ENCODE data around the gene MYLK2. TPM values are rescaled to one million over a fixed set of nuclear protein-coding genes. Genes with fewer than 3 reads are reported as not detected.

Gene MYLK2
- total RNA-seq, 4 donors from 2014 or later, result 0.27 to 0.54 (median 0.31) TPM; not detected in 1

DNA sequence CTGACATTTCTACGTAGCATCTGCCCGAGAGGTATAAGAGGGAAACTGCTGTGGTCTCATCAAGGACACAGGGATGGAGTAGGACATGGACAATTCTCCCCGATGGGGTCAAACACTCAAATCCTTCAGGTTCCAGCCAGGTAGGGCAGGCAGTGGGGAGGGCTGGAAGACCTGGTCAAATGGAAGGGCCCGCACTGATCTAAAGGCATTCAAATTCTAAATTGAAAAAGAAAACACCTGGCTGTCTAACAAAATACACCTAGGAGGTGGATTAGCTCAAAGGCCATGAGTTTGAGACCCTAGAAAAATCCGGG, 43.0 kb downstream of the MYLK2 start:
- H3K27me3 ChIP-seq, result peaks cover 23% of the 10 kb centered on the region
- no peak overlapping the region for H3K27ac ChIP-seq
- no peaks in the 10 kb centered on the region for H3K36me3 ChIP-seq
- no peaks in the 10 kb centered on the region for H3K9me3 ChIP-seq
- 75 to 83% methylated on average over 2 to 3 of the region's 5 CpGs for WGBS, 2 donors (ENCODE audit: low coverage in 1 of 2)
- H3K4me3 ChIP-seq, result no peak overlapping the region
- TF ChIP-seq POLR2AphosphoS5 (IDR thresholded peaks at IDR 0.05), result no peak
- TF ChIP-seq EP300 (IDR thresholded peaks at IDR 0.05), result no peak
- no peak for TF ChIP-seq POLR2A (IDR thresholded peaks at IDR 0.05)
- TF ChIP-seq, protein P1, sequence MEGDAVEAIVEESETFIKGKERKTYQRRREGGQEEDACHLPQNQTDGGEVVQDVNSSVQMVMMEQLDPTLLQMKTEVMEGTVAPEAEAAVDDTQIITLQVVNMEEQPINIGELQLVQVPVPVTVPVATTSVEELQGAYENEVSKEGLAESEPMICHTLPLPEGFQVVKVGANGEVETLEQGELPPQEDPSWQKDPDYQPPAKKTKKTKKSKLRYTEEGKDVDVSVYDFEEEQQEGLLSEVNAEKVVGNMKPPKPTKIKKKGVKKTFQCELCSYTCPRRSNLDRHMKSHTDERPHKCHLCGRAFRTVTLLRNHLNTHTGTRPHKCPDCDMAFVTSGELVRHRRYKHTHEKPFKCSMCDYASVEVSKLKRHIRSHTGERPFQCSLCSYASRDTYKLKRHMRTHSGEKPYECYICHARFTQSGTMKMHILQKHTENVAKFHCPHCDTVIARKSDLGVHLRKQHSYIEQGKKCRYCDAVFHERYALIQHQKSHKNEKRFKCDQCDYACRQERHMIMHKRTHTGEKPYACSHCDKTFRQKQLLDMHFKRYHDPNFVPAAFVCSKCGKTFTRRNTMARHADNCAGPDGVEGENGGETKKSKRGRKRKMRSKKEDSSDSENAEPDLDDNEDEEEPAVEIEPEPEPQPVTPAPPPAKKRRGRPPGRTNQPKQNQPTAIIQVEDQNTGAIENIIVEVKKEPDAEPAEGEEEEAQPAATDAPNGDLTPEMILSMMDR (IDR thresholded peaks at IDR 0.05), result no peak
- peaks cover 0 to 25% (median 13%) of the 10 kb centered on the region in 3 donors for H3K4me1 ChIP-seq
- no peak for ATAC-seq

DNA sequence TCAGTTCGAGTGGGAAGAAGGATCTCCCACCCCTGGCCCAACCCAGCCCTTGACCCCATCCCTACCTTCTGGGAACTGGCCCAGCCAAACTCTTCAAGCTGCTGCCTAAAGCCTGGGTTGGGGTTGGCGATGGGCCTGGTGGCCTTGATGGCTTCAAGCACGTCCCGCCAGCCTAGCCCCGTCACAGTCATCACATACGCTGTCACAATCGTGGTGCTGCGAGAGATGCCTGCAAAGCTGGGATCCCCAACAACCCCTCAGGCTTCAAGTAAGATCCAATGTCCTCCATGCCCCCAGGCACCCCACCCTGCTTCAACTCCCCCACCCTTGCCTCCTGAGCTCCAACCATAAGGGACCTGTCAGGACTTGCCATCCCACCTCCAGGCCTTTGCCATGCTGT, 43.4 kb downstream of the MYLK2 start:
- Histone ChIP-seq H3K27ac (no peak overlapping the region), H3K4me1 (peaks cover 0 to 25% (median 13%) of the 10 kb centered on the region in 3 donors), H3K27me3 (peaks cover 19% of the 10 kb centered on the region), H3K36me3 (no peaks in the 10 kb centered on the region), H3K4me3 (no peak overlapping the region), H3K9me3 (no peaks in the 10 kb centered on the region)
- 63 to 91% methylated on average over 1 to 6 of the region's 8 CpGs for WGBS, 2 donors (ENCODE audit: low coverage in 1 of 2)
- no peak for ATAC-seq
- TF ChIP-seq POLR2AphosphoS5 (IDR thresholded peaks at IDR 0.05) (no peak), POLR2A (IDR thresholded peaks at IDR 0.05) (no peak)
- TF ChIP-seq, protein P1 (IDR thresholded peaks at IDR 0.05), result no peak

DNA sequence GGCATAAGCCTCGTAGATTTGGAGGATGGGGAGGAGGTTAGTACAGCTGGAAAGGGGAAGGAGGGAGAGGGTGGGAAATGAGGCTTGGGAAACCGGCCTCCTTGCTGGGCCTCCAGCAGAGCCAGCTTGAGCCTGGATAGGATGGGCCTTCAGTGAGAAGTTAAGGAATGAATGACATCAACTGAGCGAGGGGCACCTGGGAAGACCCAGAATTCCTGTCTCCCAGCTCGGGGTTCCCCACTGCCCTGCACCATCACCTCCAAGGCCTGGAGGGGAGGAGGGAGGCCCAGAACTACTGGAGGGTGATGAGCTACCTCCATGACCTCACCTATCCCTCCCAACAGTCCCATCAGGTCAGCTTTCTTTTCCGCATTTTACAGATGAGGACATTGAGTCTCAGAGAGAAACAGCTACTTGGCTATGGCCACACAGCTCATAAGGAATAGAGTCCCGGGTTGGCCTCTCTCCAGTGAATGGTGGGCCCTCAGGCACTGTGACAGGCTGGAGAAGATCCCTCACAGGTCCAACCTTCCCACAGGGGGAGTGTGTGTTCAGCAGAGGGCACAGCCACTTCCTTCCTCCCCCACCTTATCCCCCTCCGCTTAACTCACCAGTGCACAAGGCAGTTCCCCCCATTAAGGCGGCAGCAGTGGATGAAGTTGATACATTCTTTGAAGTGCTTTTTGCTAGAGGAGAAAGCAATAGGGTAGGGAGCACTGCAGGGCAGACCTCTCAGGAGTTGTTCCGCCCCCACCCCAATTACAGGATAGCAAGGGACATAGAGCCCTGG, 44.3 kb downstream of the MYLK2 start:
- H3K27ac ChIP-seq, result no peak overlapping the region
- no peaks in the 10 kb centered on the region for H3K9me3 ChIP-seq
- no peak for ATAC-seq
- H3K27me3 ChIP-seq, result peaks cover 10% of the 10 kb centered on the region
- TF ChIP-seq, protein P1 (IDR thresholded peaks at IDR 0.05), result no peak
- no peak for TF ChIP-seq POLR2AphosphoS5 (IDR thresholded peaks at IDR 0.05)
- TF ChIP-seq EP300 (IDR thresholded peaks at IDR 0.05), result no peak
- TF ChIP-seq POLR2A (IDR thresholded peaks at IDR 0.05), result no peak
- WGBS, 2 donors (ENCODE audit: low coverage in 1 of 2), result 95% methylated on average over 3 to 4 of the region's 9 CpGs
- H3K4me1 ChIP-seq, result peaks cover 0 to 25% (median 13%) of the 10 kb centered on the region in 3 donors
- no peaks in the 10 kb centered on the region for H3K36me3 ChIP-seq
- H3K4me3 ChIP-seq, result no peak overlapping the region

DNA sequence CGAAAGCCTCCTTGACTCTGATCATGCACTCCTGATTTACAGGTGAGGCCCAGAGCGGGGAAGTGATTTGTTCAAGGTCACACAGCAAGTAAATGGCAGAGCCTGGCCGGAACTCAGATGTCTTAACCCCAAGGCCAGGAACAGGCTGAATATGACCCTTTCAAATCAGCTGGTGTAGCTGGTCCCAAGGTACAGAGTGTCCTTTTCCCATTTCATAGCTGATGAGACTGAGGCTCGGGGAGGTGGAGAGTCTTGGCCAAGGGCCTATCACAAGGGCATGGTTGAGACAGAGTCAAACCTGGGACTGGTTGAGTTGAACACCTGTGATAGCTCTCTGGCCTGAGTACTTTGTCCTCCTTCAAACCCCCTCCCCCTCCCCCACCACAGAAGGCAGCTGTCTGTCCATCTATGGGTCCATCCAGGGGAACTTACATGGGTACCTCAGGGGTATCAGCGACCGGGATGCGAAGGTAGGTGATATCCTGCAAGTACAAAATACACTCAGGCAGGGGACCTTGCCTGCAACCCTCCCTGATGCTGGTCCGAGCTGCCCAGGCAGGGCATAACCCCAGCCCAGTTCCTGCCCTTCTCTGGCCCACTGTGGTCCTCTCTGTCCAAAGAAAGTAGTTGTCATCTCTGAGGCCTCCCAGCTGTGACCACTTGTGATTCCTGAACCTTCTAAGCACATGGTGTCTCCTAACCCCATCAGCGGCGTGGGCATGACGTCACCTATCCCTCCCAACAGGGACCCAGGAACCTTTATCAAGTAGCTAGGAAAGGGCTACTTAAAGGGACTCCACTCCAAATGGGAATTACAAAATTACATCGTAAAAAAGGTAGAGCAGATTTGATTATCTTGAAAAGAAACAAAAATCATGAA, 45.6 kb downstream of the MYLK2 start:
- H3K27ac ChIP-seq, result no peak overlapping the region
- WGBS, 2 donors (ENCODE audit: low coverage in 1 of 2), result 70 to 98% methylated on average over 2 to 4 of the region's 12 CpGs

More for the DNA sequence above, 45.6 kb downstream of the MYLK2 start:
- no peak for ATAC-seq
- no peak overlapping the region for H3K4me3 ChIP-seq
- no peaks in the 10 kb centered on the region for H3K36me3 ChIP-seq
- H3K27me3 ChIP-seq, result peaks cover 9% of the 10 kb centered on the region
- TF ChIP-seq POLR2A (IDR thresholded peaks at IDR 0.05) (no peak), POLR2AphosphoS5 (IDR thresholded peaks at IDR 0.05) (no peak), EP300 (IDR thresholded peaks at IDR 0.05) (no peak)
- TF ChIP-seq, protein P1 (IDR thresholded peaks at IDR 0.05), result no peak
- H3K4me1 ChIP-seq, result peaks cover 0 to 32% (median 19%) of the 10 kb centered on the region in 3 donors
- no peaks in the 10 kb centered on the region for H3K9me3 ChIP-seq

Measured in gastroesophageal sphincter (tissue), 4 donors.